Stomach (tissue), 4 donors: Measurements from ENCODE around the gene HNRNPA2B1.

Source experiments
- EP300 ChIP-seq: sonication (generic); formaldehyde crosslinking; IDR thresholded peaks from one replicate; pipeline ENCODE4 v1.6.1; 2017; ENCODE audit warnings: antibody characterized with exemption
- POLR2A ChIP-seq, 4 donors: fragments of 450-650 bp; IDR thresholded peaks; one replicate each; pipeline ENCODE4 v1.6.1; 2016; ENCODE audit warnings: antibody characterized with exemption in 4 of 4, control low read depth in 2 of 4, mild to moderate bottlenecking in 1 of 4, moderate library complexity in 1 of 4
- POLR2AphosphoS5 ChIP-seq, 3 donors: sonication (generic); formaldehyde crosslinking; IDR thresholded peaks; one replicate each; pipeline ENCODE4 v1.6.1; 2016; ENCODE audit warnings: antibody characterized with exemption in 3 of 3
- TF ChIP-seq, protein P1 (sequence below), 7 experiments: fragments of 450-650 bp in 4 of 7; fragments of 200-600 bp in 3 of 7; sonication (generic) in 3 of 7; IDR thresholded peaks; one replicate each; pipeline ENCODE4 v1.5.1; 2016 to 2019; ENCODE audit warnings: antibody characterized with exemption in 7 of 7, control low read depth in 2 of 7, mild to moderate bottlenecking in 1 of 7

DNA sequence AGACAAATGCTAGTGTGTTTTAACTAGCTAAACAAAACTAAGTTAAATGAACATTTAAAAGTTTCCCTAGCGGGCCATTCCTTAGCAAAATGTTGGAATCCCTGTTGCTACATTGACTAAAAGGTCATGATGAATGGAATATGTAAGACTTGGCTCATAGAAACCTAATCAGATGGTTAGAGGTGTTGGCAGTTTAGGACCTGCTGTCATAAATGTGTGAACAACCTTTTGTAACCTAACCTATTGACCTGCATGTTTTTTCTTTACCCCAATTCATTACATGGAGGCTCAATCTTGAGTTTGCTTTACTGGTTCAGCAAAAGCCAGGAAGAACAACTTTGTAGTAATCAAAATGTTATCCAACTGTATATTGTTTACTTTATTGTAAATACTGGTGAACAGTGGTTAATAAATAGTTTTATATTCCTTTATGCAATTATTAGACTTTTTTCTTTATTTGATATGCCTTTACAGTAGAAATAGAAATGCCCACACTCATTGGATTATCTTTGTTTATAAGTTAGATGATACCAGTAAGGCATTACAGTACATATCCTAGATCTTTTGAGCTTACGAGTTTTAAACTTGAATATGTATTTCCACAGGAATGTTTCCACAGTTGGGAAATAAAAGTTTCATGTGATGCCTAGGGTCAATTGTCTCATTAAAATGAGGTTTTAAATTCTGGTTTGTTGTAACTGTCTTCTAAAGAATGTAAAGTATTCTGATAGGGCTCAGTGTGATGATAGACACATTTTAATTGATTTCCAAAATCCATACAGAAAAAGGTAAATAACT is 12.6 kb upstream of the HNRNPA2B1 start:
- TF ChIP-seq, protein P1, sequence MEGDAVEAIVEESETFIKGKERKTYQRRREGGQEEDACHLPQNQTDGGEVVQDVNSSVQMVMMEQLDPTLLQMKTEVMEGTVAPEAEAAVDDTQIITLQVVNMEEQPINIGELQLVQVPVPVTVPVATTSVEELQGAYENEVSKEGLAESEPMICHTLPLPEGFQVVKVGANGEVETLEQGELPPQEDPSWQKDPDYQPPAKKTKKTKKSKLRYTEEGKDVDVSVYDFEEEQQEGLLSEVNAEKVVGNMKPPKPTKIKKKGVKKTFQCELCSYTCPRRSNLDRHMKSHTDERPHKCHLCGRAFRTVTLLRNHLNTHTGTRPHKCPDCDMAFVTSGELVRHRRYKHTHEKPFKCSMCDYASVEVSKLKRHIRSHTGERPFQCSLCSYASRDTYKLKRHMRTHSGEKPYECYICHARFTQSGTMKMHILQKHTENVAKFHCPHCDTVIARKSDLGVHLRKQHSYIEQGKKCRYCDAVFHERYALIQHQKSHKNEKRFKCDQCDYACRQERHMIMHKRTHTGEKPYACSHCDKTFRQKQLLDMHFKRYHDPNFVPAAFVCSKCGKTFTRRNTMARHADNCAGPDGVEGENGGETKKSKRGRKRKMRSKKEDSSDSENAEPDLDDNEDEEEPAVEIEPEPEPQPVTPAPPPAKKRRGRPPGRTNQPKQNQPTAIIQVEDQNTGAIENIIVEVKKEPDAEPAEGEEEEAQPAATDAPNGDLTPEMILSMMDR (IDR thresholded peaks at IDR 0.05): no peak
- TF ChIP-seq POLR2AphosphoS5 (IDR thresholded peaks at IDR 0.05) (no peak), POLR2A (IDR thresholded peaks at IDR 0.05) (no peak), EP300 (no peak)
